Measurements from ENCODE around the gene SEMA6D.

SEMA6D gene

DNA sequence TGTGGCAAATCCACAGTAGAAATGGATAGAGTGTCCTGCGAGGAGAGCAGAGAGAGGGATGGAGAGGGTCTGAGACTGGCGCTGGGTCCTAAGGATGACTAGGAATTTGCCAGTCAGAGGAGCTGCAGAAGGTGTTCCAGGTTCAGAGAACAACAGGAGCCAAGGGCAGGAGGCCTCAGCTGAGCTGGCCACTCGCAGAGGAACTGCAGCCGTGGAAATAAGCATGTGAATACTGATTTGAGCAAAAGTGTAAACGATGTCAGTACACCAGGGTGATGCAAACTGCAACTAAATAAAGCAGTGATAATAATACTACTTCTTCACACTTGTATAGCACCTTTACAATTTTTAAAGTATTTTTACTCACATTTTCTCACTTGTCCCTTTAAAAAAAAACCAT lies 24.6 kb downstream of the SEMA6D start:
- H3K4me3 ChIP-seq (replicated peaks in 1 of 2; ENCODE audit: low read depth in 2 of 2, low read length in 2 of 2) = no peak overlapping the region
- DNase-seq (ENCODE audit: low read depth in 2 of 2) = no peak
- TF ChIP-seq, protein P1, sequence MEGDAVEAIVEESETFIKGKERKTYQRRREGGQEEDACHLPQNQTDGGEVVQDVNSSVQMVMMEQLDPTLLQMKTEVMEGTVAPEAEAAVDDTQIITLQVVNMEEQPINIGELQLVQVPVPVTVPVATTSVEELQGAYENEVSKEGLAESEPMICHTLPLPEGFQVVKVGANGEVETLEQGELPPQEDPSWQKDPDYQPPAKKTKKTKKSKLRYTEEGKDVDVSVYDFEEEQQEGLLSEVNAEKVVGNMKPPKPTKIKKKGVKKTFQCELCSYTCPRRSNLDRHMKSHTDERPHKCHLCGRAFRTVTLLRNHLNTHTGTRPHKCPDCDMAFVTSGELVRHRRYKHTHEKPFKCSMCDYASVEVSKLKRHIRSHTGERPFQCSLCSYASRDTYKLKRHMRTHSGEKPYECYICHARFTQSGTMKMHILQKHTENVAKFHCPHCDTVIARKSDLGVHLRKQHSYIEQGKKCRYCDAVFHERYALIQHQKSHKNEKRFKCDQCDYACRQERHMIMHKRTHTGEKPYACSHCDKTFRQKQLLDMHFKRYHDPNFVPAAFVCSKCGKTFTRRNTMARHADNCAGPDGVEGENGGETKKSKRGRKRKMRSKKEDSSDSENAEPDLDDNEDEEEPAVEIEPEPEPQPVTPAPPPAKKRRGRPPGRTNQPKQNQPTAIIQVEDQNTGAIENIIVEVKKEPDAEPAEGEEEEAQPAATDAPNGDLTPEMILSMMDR (IDR thresholded peaks at IDR 0.05; ENCODE audit: low read depth, low read length) = no peak

DNA sequence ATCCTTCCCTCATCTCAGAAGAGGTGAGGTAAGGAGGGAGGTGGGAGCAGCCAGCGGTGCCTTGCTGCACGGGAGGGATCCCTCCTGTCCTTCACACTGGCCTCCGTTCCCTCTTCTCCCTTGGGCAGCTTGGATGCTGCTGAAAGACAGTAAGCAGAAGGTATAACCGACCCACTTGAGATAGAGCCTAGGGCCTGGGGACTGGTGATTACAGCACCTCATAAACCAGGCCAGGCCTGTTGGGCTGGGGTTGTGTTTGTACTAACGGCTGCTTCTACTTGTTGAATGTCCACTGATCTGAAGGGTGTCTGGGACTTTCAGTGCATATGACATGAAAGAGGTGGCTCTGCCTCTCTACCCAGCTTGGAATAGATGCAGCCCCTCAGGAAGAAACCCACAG lies 25.0 kb downstream of the SEMA6D start:
- H3K4me3 ChIP-seq (replicated peaks in 1 of 2; ENCODE audit: low read depth in 2 of 2, low read length in 2 of 2) = no peak overlapping the region
- no peak for DNase-seq (ENCODE audit: low read depth in 2 of 2)
- TF ChIP-seq, protein P1 (IDR thresholded peaks at IDR 0.05; ENCODE audit: low read depth, low read length) = no peak

DNA sequence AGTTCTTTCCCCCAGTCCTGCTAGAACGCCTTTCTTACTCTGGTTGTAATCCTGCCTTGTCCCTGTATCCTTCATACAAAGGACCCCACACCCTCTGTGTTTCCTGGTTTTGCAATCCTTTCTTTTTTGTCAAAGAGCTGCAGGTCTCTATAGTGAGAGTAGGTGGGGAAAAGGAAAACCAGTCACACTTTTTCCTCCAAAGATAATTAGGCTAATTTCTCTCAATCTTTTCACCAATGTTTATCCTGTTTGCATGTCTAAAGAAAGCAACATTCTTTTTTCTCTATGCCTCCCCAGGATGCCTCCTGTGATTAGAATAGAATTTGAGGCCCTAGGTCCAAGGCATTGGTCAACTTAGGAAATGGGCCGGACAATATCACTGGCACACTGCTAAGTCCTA lies 25.4 kb downstream of the SEMA6D start:
- DNase-seq (ENCODE audit: low read depth in 2 of 2) = no peak
- TF ChIP-seq, protein P1 (IDR thresholded peaks at IDR 0.05; ENCODE audit: low read depth, low read length) = no peak
- no peak overlapping the region for H3K4me3 ChIP-seq (replicated peaks in 1 of 2; ENCODE audit: low read depth in 2 of 2, low read length in 2 of 2)

DNA sequence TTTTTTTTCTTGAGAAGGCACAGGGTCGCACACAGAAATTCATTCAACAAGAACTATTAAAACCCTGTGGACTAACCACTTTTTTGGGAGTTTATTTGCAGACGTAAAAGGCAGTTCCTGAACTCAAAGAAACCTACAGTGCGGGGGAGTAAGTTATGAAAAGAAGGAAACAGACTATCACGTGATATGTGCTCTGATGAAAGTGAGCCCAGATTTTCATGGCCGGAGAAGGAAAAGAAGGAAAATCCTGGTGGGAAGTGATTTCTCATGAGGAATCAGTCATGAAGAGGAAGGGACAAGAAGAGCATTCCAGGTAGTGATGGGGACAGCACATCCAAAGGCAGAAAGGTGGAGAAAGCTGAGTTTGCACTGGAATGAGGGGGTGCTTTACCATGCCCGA lies 26.1 kb downstream of the SEMA6D start:
- DNase-seq (ENCODE audit: low read depth in 2 of 2) = no peak
- TF ChIP-seq, protein P1 (IDR thresholded peaks at IDR 0.05; ENCODE audit: low read depth, low read length) = no peak
- H3K4me3 ChIP-seq (replicated peaks in 1 of 2; ENCODE audit: low read depth in 2 of 2, low read length in 2 of 2) = no peak overlapping the region

DNA sequence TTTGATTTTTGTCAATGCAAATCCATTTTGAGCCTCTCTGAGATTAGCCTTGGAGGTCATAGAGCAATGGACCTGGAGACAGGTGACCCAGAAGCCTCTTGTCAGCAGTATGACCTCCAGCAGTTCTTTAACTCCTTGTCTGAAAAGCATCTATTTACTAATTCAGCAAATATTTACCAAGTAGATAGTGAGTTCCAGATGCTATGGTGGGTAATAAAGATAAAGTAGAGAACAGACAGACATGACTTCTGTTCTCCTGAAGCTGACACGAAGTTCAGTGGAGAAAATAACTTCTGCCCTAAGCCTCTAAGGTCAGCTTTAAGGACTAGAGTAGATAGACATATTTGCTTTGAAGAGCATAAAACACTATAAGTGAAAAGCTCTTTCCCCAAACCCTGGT lies 26.6 kb downstream of the SEMA6D start:
- H3K4me3 ChIP-seq (replicated peaks in 1 of 2; ENCODE audit: low read depth in 2 of 2, low read length in 2 of 2) = no peak overlapping the region
- TF ChIP-seq, protein P1 (IDR thresholded peaks at IDR 0.05; ENCODE audit: low read depth, low read length) = no peak

DNA sequence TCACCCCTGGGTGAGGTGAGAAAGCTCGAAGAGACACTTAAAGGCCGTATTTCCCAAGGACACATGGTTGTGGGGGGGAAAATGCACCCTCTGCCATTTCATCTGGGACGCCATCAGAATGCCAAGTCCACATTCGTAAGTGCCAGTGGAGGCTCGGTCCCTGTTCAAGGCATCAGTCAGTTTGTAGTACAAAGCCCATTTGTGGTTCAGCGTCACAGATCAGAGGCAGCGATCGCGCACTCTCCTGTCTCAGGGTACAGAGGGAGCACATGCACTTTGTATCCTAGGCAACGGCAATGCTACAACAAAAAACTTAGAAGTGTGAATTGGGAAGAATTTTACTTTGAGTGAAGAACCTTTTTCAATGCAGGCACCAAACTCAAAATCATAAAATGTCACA lies 27.2 kb downstream of the SEMA6D start:
- DNase-seq (ENCODE audit: low read depth in 2 of 2) = no peak
- H3K4me3 ChIP-seq (replicated peaks in 1 of 2; ENCODE audit: low read depth in 2 of 2, low read length in 2 of 2) = no peak overlapping the region
- TF ChIP-seq, protein P1 (IDR thresholded peaks at IDR 0.05; ENCODE audit: low read depth, low read length) = no peak

More for the DNA sequence above, 26.6 kb downstream of the SEMA6D start:
- no peak for DNase-seq (ENCODE audit: low read depth in 2 of 2)

DNA sequence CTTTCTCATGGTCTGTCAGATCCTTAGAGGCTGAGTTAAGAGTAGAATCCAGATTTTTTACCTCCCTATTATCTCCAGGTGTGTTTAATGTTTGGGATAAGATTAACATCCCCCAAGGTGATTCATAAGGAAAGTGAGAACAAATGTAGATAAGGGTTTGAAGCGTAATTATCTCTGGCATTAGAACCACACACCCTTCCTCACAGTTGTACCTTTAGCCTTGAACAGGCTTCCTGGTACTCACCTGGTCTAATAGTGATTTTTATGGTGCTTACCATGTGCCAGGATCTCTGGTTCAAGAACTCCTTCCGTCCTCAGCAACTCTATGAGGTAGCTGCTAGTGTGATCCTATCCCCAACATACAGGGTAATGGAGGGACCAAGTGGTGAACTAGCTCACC lies 27.7 kb downstream of the SEMA6D start:
- no peak overlapping the region for H3K4me3 ChIP-seq (replicated peaks in 1 of 2; ENCODE audit: low read depth in 2 of 2, low read length in 2 of 2)
- TF ChIP-seq, protein P1 (IDR thresholded peaks at IDR 0.05; ENCODE audit: low read depth, low read length) = no peak
- no peak for DNase-seq (ENCODE audit: low read depth in 2 of 2)
